ENCODE measurements around the gene CDKN2AIP. TPM values are rescaled to one million over a fixed set of nuclear protein-coding genes. Genes with fewer than 3 reads are reported as not detected.

The CDKN2AIP gene
- total RNA-seq, 1 experiment from 2014 or later = 24.0 TPM

- H3K27me3 ChIP-seq (ENCODE audit: insufficient read depth, low read length) = no peaks in the 10 kb centered on the region
- H3K23ac ChIP-seq (ENCODE audit: insufficient read length, low read depth, low read length) = no peak overlapping the region
- H4K20me1 ChIP-seq (ENCODE audit: control insufficient read depth, insufficient read depth, insufficient read length) = no peaks in the 10 kb centered on the region
- no peak overlapping the region for H3T11ph ChIP-seq (ENCODE audit: low read length)
- Mint-ChIP-seq H3K36me3 (ENCODE audit: insufficient read depth in 1 of 3, low read depth in 3 of 3) (peaks cover 2 to 7% (median 6%) of the 10 kb centered on the region in 3 experiments; a peak in 5 of 7 replicates), H3K27ac (no peak overlapping the region), H3K4me3 (no peak overlapping the region), H3K9me3 (peaks cover 4 to 6% of the 10 kb centered on the region in 2 experiments; a peak in 4 of 5 replicates), H3K27me3 (ENCODE audit: low read depth) (peaks cover 2% of the 10 kb centered on the region; the same call in 1 of the 2 replicates), H3K4me1 (peaks cover 35 to 44% of the 10 kb centered on the region in 2 experiments)
- DNase-seq = no peak
- H3K4me1 ChIP-seq (ENCODE audit: insufficient read depth, low read length) = no peaks in the 10 kb centered on the region; the same call in 1 of the 2 replicates
- H3K56ac ChIP-seq (ENCODE audit: insufficient read length, low read depth, low read length) = no peak overlapping the region
- no peaks in the 10 kb centered on the region for H3K79me1 ChIP-seq (ENCODE audit: insufficient read depth, low read depth, low read length, poor library complexity, severe bottlenecking)
- H2BK15ac ChIP-seq (ENCODE audit: low read depth, low read length) = no peak overlapping the region
- no peak overlapping the region for H4K8ac ChIP-seq (replicated peaks; ENCODE audit: insufficient read length, low read depth, low read length)
- no peak overlapping the region for H2AFZ ChIP-seq (ENCODE audit: low read length)
- no peak overlapping the region for H3K4ac ChIP-seq (ENCODE audit: low read depth, low read length)
- H3K4me2 ChIP-seq (ENCODE audit: insufficient read depth, insufficient read length, low read length) = no peak overlapping the region
- no peak overlapping the region for H2BK12ac ChIP-seq (ENCODE audit: insufficient read length, low read depth, low read length)
- no peak for TF ChIP-seq CTCF (conservative IDR thresholded peaks at IDR 0.05)
- WGBS (ENCODE audit: extremely low coverage, insufficient read length, low lambda C conversion rate) = no CpG with 5 or more reads among the region's 7 CpGs
- no peak overlapping the region for H3K14ac ChIP-seq (ENCODE audit: insufficient read depth, low read length)
- no peak overlapping the region for H3K18ac ChIP-seq (ENCODE audit: insufficient read length, low read depth, low read length)
- H3K79me2 ChIP-seq (ENCODE audit: insufficient read depth, low read length) = no peaks in the 10 kb centered on the region
- H2AK5ac ChIP-seq (ENCODE audit: insufficient read length, low read length) = no peak overlapping the region
- H4K5ac ChIP-seq (ENCODE audit: insufficient read length, low read depth, low read length) = no peak overlapping the region
- H3K9ac ChIP-seq (ENCODE audit: extremely low read depth, insufficient read length, low read length) = no peak overlapping the region
- H3K27ac ChIP-seq (ENCODE audit: insufficient read length, low read depth, low read length) = no peak overlapping the region
- no peaks in the 10 kb centered on the region for H3K9me3 ChIP-seq (ENCODE audit: control insufficient read depth, low read depth, low read length)
- peaks cover 1% of the 10 kb centered on the region for H3K23me2 ChIP-seq (ENCODE audit: insufficient read length, low read depth, low read length, poor library complexity, severe bottlenecking)
- H2BK5ac ChIP-seq (ENCODE audit: insufficient read length, low read length) = no peak overlapping the region
- no peak overlapping the region for H4K91ac ChIP-seq (ENCODE audit: insufficient read length, low read depth, low read length)
- H2BK20ac ChIP-seq (ENCODE audit: low read depth, low read length, poor library complexity, severe bottlenecking) = no peak overlapping the region
- H2BK120ac ChIP-seq (ENCODE audit: low read depth, low read length, poor library complexity, severe bottlenecking) = no peak overlapping the region
Measured at GRCh38 chr4:183438458-183439113, 5.8 kb upstream of the CDKN2AIP start.

Measured in H9 (cell line).